Endothelial cell of umbilical vein (primary cell): Measurements from ENCODE around the gene SAA2. TPM values are rescaled to one million over a fixed set of nuclear protein-coding genes. Genes with fewer than 3 reads are reported as not detected.

Source experiments
- BruUV-seq: library from RNA; stranded (reverse); fragments of 400-500 nt; replicated peaks from 2 replicates; lab custom pipeline; 2021; lab: Mats Ljungman, UMichigan
- CTCF ChIA-PET: fragments of 300-600, 350-600 bp; sonication (Branson Sonifier 250); formaldehyde crosslinking; loops from one replicate; lab custom pipeline; 2021; ENCODE audit warnings: antibody characterized with exemption, inconsistent platforms; lab: Charles Lee
- POLR2A ChIA-PET: fragments of 300-600, 350-600 bp; sonication (Branson Sonifier 250); formaldehyde crosslinking; loops from one replicate; lab custom pipeline; 2021; ENCODE audit warnings: antibody characterized with exemption, inconsistent platforms; lab: Charles Lee
- DNase-seq: peaks from one replicate; pipeline ENCODE4 v3.0.0-alpha.2; 2011; ENCODE audit warnings: low read depth, low spot score
- FAIRE-seq: peaks from 2 replicates; lab custom pipeline; 2011; peaks lifted over from hg19 to GRCh38; lab: Jason Lieb, UNC
- H2AFZ ChIP-seq: 2 replicates; pipeline ENCODE4 v1.6.0; 2012; ENCODE audit warnings: low read depth, low read length, control low read depth, inconsistent platforms
- H3K27ac ChIP-seq: 2 replicates; pipeline ENCODE4 v1.5.1; 2011; ENCODE audit warnings: low read depth, mild to moderate bottlenecking, control low read depth, low read length, moderate library complexity; ENCODE audit not compliant: insufficient read depth
- H3K27me3 ChIP-seq, 2 experiments: 2 replicates each; pipeline versions ENCODE4 v1.6.0 to v1.6.1; 2011; ENCODE audit warnings: low read length in 2 of 2, mixed read lengths in 1 of 2; ENCODE audit not compliant: control insufficient read depth in 2 of 2, insufficient read depth in 2 of 2
- H3K36me3 ChIP-seq, 2 experiments: 2 replicates in 1 of 2; 3 replicates in 1 of 2; pipeline ENCODE4 v1.5.1; 2011; ENCODE audit warnings: low read length in 2 of 2, mild to moderate bottlenecking in 1 of 2, moderate library complexity in 1 of 2; ENCODE audit not compliant: control insufficient read depth in 2 of 2, insufficient read depth in 2 of 2; ENCODE audit errors: extremely low read depth in 1 of 2
- H3K4me1 ChIP-seq: 3 replicates; pipeline ENCODE4 v1.5.1; 2011; ENCODE audit warnings: mild to moderate bottlenecking, low read length; ENCODE audit not compliant: control insufficient read depth, insufficient read depth; ENCODE audit errors: extremely low read depth
- H3K4me2 ChIP-seq: 2 replicates; pipeline ENCODE4 v1.6.1; 2011; ENCODE audit warnings: low read length, control low read depth, mixed read lengths; ENCODE audit not compliant: insufficient read depth
- H3K4me3 ChIP-seq, 3 experiments: fragments of 200-600 bp in 1 of 3; sonication (generic), shearing (Covaris generic) in 1 of 3; replicated peaks in 1 of 3; 2 replicates each; pipeline ENCODE4 v1.5.1; 2011 to 2016; ENCODE audit warnings: control low read depth in 3 of 3, low read length in 3 of 3, mild to moderate bottlenecking in 2 of 3, inconsistent platforms in 1 of 3, low read depth in 1 of 3, moderate library complexity in 1 of 3; ENCODE audit not compliant: insufficient read depth in 1 of 3
- H3K79me2 ChIP-seq: 2 replicates; pipeline ENCODE4 v1.6.0; 2012; ENCODE audit warnings: low read length, inconsistent platforms; ENCODE audit not compliant: control insufficient read depth, insufficient read depth
- H3K9ac ChIP-seq: replicated peaks from 2 replicates; pipeline ENCODE3; 2011; ENCODE audit warnings: low read length, control low read depth; ENCODE audit not compliant: insufficient read depth; ENCODE audit errors: extremely low read depth
- H3K9me1 ChIP-seq: replicated peaks from 3 replicates; pipeline ENCODE4 v1.6.0; 2011; ENCODE audit warnings: mild to moderate bottlenecking, low read length; ENCODE audit not compliant: control insufficient read depth, insufficient read depth; ENCODE audit errors: extremely low read depth
- H3K9me3 ChIP-seq: replicated peaks from 2 replicates; pipeline ENCODE4 v1.5.1; 2012; ENCODE audit warnings: low read length, inconsistent platforms; ENCODE audit not compliant: control insufficient read depth, insufficient read depth
- H4K20me1 ChIP-seq: replicated peaks from 2 replicates; pipeline ENCODE3; 2011; ENCODE audit warnings: mild to moderate bottlenecking, low read length; ENCODE audit not compliant: control insufficient read depth, insufficient read depth; ENCODE audit errors: extremely low read depth
- CTCF ChIP-seq, 2 donors: IDR thresholded peaks; 1 replicate in 1 of 2; 2 replicates in 1 of 2; pipeline ENCODE4 v1.5.1; 2011; ENCODE audit warnings: low read length in 2 of 2, mild to moderate bottlenecking in 2 of 2, moderate library complexity in 2 of 2, control low read depth in 1 of 2, inconsistent platforms in 1 of 2, low read depth in 1 of 2; ENCODE audit not compliant: insufficient read depth in 1 of 2; ENCODE audit errors: extremely low read depth in 1 of 2
- EZH2 ChIP-seq: IDR thresholded peaks from 2 replicates; pipeline ENCODE4 v1.6.1; 2012; ENCODE audit warnings: borderline replicate concordance, low read depth, mild to moderate bottlenecking, moderate library complexity, low read length, inconsistent platforms; ENCODE audit not compliant: severe bottlenecking
- FOS ChIP-seq: IDR thresholded peaks from 2 replicates; pipeline ENCODE4 v1.6.1; 2011; ENCODE audit warnings: mild to moderate bottlenecking, low read length, moderate library complexity, borderline replicate concordance; ENCODE audit not compliant: insufficient read depth
- GATA2 ChIP-seq: IDR thresholded peaks from 2 replicates; pipeline ENCODE4 v1.7.0; 2011; ENCODE audit warnings: low read depth, mild to moderate bottlenecking, moderate library complexity, mixed read lengths, low read length; ENCODE audit not compliant: insufficient read length, insufficient read depth
- JUN ChIP-seq: IDR thresholded peaks from 2 replicates; pipeline ENCODE4 v1.6.1; 2011; ENCODE audit warnings: borderline replicate concordance, low read depth; ENCODE audit not compliant: insufficient read length, insufficient read depth
- MAX ChIP-seq: IDR thresholded peaks from 2 replicates; pipeline ENCODE4 v1.6.1; 2011; ENCODE audit not compliant: insufficient read depth, insufficient read length
- MYC ChIP-seq: IDR thresholded peaks from one replicate; pipeline ENCODE4 v1.6.1; 2011; ENCODE audit warnings: mild to moderate bottlenecking, low read depth, low read length
- POLR2A ChIP-seq: IDR thresholded peaks from 2 replicates; pipeline ENCODE4 v1.6.1; 2012; ENCODE audit warnings: low read depth, mild to moderate bottlenecking, control low read depth, low read length
- POLR2AphosphoS5 ChIP-seq: IDR thresholded peaks from 2 replicates; pipeline ENCODE4 v1.6.1; 2012; ENCODE audit warnings: low read depth, mild to moderate bottlenecking, control low read depth, low read length, moderate library complexity; ENCODE audit not compliant: insufficient read depth
- dilution Hi-C: fragments of 300-500 bp; cut with MboI; formaldehyde crosslinking; loops from one replicate; pipeline ENCODE4 v1.15.0; 2019; ENCODE audit warnings: low sequenced_read_pairs; ENCODE audit not compliant: extremely low pct_ligation_motif_present
- intact Hi-C: fragments of 100-400 bp; cut with micrococcal nuclease; formaldehyde crosslinking; loops from one replicate; pipeline ENCODE4 v1.10.0; 2022
- polyA plus RNA-seq, 4 experiments: library from polyadenylated mRNA; depleted of rRNA in 3 of 4; stranded (reverse) in 3 of 4; unstranded in 1 of 4; fragments of >200 nt; gene quantifications; 2 replicates each; pipeline versions ENCODE4 v1.2.1 to v1.2.3, GENCODE V29; 2011 to 2012; ENCODE audit warnings: missing spikeins in 1 of 4
- total RNA-seq: library from RNA; stranded (reverse); gene quantifications from 2 replicates; pipeline ENCODE4 v1.2.3, GENCODE V29; 2021

SAA2 gene
- total and polyA plus RNA-seq, 2 donors (not counting 3 experiments of a cell fraction or from before 2014, with no cell fraction given), result not detected

- FAIRE-seq, result no peak
- Histone ChIP-seq H3K4me1 (no peaks in the 10 kb centered on the region), H3K27me3 (no peaks in the 10 kb centered on the region), H3K79me2 (no peaks in the 10 kb centered on the region), H3K36me3 (no peaks in the 10 kb centered on the region), H4K20me1 (no peaks in the 10 kb centered on the region), H3K9ac (no peak overlapping the region), H2AFZ (no peak overlapping the region), H3K4me3 (no peak overlapping the region), H3K4me2 (no peak overlapping the region), H3K9me1 (no peaks in the 10 kb centered on the region), H3K9me3 (no peaks in the 10 kb centered on the region), H3K27ac (no peak overlapping the region)
- DNase-seq, result no peak
- intact Hi-C loops (no loop called here), dilution Hi-C loops (no loop called here)
- no TSS peak for BruUV-seq
- no peak for TF ChIP-seq FOS
- TF ChIP-seq GATA2, result no peak
- TF ChIP-seq POLR2A, result no peak
- no peak for TF ChIP-seq MYC
- no peak for TF ChIP-seq CTCF (IDR thresholded peaks at IDR 0.05; ENCODE audit: extremely low read depth in 1 of 2, insufficient read depth in 1 of 2, low read depth in 1 of 2, low read length in 2 of 2)
- TF ChIP-seq JUN, result no peak
- TF ChIP-seq MAX, result no peak
- TF ChIP-seq EZH2, result no peak
- no peak for TF ChIP-seq POLR2AphosphoS5
- POLR2A ChIA-PET, result no interaction called here
- CTCF ChIA-PET, result interaction anchor here (1.2 to 2.9 kb wide), 3 partner anchors 10 to 22 kb away, joined by 4 to 11 read pairs (median 4); no protein-coding TSS in a partner anchor
Measured at GRCh38 chr11:18221274-18221876, 27.1 kb downstream of the SAA2 start.
